HUDEP-2 (cell line): Measurements from ENCODE around the gene SGTB.
"Not testable (repeated sequence)": the region's sequence is repeated elsewhere in the genome, so short reads cannot be mapped to it uniquely, and the experiment has no call there.

Experiments used
- DNase-seq, 76 experiments: peaks; one replicate each; lab custom pipeline; 2025; ENCODE audit not compliant: unreplicated experiment in 76 of 76; lab: John Stamatoyannopoulos, UW

SGTB gene

DNA sequence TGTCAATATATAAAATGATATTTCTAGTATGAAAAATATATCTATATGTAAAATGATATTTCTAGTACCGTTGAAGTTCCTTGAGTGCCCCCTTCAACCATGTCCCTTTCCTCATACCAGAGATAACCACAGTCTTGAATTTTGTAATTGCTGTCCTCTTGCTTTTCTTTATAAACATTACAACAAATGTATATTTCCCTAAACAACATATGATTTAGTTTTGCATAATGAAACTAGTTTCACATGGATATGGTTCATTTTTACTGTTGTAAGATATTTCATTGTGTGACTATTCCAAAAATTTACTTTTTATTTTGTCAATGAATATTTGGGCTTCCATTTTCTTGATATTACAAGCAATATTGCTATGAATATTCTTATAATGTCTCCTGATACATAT is 14.1 kb upstream of the SGTB start:
- no peak for DNase-seq

GRCh38 chr5:65734921-65735320 is 13.0 kb upstream of the SGTB start:
- DNase-seq = peak in 20 of 76 experiments; percentile 1 to 44 (median 16)

- DNase-seq = peak in 2 of 76 experiments; percentile 6 to 10
Measured at GRCh38 chr5:65734196-65734775, 12.4 kb upstream of the SGTB start.

GRCh38 chr5:65732046-65732445 is 10.1 kb upstream of the SGTB start:
- DNase-seq = not testable (repeated sequence)

DNA sequence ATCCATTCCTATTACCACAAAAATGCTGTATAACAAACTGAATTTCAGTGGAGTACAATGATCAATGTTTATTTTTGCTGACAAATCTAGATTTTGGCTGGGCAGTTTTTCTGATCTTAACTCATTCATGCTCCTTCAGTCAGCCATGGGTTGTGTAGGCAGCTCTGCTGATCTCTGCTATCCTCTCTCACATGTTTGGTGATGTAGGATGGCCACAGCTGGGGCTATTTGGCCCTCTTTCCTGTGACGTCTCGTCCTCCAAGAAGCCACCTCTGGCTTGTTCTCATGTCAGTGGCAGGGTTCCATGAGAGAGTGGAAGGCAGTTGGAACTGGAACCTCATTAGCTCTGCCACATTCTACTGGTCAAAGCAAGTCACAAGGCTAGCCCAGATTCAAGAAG is 9.0 kb upstream of the SGTB start:
- no peak for DNase-seq

GRCh38 chr5:65728218-65728617 is 6.3 kb upstream of the SGTB start:
- DNase-seq = no peak

DNA sequence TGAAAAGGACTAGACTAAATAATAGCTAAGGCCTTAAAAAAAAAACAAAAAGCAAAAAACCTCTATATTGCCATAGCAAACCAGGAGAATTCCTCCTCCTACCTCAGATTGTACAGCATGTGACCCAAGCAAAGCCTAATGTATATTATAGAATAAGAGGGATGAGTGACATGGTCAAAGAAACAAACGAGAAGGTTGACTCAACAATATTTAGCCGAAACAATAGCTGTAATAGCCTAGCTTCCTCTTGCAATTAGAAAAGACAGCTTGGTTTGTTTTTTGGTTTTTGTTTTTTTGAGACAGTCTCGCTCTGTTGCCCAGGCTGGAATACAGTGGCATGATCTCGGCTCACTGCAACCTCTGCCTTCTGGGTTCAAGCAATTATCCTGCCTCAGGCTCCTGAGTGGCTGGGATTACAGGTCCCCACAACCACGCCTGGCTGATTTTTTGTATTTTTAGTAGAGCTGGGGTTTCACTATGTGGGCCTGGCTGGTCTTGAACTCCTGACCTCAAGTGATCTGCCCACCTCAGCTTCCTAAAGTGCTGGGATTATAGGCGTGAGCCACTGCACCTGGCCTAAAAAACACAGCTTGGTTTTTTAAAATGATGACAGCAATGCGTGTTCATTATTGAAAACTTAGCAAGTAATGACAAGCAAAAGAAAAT is 5.7 kb upstream of the SGTB start:
- no peak for DNase-seq

DNA sequence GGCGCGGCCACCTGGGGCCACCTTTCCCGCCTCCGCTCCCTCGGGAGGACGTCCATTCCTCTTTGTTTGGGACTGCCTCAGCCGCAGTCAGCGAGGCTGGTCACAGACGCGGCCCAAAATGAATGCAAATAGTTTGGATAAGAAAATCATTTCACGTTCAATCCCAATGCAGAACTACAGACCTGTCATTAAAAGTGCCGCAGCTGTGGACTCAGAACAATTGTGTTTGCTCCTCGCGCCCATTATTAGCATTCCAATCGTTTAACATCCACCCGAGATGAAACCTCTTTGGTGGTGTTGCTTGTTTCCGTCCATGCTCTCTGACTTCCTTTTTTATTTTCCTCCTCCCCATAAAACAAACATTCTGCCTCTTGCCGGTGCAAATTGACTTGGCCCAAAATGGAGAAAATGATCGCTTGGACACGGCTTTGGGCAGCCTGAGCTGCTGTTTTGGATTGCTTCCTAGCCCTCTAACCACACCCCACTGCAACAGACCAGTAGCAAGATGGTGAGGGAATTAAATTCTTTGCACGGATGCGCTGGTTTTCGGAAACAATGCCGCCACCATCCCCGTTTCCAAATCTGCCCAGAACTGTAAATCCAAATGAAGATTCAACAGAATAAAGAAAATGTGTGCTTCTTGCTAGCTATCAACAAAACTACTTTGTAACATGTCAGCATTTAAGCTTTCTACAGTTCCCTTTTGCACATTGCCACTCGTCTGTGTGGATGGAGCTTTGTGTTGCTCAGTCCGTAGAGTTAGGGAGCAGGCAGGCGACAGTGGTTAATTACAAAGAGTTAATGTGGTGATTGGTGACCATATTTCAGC is 880 bp upstream of the SGTB start:
- peak in 38 of 76 experiments; percentile 2 to 49 (median 18) for DNase-seq

- DNase-seq = peak in 2 of 76 experiments; percentile 4 to 13
Measured at GRCh38 chr5:65721050-65721719, 724 bp downstream of the SGTB start.

DNA sequence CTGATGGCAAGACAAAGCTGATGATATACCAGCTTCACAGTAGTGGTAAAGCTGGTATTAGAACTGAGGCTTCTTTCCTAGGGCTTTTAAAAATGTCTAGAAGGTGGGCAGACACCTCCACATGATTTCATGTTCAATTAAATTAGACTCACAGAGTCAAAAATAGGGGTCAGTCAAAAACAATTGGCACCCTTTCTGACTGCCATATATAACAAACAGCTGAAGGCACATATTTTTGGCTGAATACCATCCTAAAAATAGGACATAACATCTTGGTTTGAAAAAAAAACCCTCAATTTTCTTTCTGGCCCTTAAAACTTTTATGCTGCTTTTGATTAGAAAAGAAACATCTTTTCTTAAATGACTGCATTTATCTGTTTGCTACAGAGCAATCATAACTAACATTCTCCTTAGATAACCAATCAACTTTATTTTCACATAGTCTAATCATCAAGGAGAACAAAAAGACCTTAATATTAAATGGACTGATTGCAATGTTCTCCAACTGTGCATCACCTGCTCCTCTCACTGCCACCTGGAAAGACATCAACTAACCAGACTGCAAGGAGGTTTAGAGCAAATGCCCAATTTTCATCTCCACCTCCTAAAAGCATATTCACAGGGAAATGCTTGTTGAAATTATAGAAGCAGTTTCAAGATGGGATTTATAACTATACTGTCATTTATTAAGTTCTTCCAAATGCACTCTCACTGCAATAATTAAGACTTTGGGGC is 3.2 kb downstream of the SGTB start:
- DNase-seq = no peak

DNA sequence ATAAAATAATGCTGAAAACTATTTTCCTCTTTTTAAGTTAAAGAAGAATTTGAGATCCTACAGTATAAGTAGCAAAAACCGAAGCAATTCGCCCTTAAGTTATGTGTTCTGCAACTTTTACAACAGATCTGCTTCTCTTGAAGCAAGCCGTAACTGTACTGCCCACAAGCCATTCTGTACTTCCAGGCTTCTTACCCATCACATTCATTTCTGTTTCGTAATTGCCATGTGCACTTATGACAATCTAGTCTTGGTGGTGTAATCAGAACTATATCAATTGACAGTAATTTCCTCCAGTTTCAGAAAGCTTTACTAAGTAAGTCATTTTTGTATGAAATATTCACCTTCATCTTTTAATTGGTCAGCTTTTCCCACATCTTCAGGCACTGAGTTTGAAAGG is 13.8 kb downstream of the SGTB start:
- no peak for DNase-seq

DNA sequence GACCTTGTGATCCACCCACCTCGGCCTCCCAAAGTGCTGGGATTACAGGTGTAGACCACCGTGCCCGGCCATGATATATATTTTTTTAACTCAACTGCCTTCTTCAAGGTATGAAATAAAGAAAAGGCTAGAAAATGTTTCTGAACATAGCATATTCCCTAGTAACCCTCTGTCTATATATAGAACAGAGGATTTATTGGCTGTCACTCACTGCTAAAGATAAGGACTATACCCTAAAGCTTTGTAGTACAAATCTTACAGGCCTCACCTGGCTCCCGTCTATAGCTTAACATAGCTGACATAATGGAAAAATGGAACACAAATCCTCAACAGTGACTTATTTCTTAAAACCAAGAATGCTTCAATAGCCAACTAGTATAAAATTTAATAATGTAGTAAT is 14.2 kb downstream of the SGTB start:
- no peak for DNase-seq

- no peak for DNase-seq
Measured at GRCh38 chr5:65704621-65705239, 17.2 kb downstream of the SGTB start.

DNA sequence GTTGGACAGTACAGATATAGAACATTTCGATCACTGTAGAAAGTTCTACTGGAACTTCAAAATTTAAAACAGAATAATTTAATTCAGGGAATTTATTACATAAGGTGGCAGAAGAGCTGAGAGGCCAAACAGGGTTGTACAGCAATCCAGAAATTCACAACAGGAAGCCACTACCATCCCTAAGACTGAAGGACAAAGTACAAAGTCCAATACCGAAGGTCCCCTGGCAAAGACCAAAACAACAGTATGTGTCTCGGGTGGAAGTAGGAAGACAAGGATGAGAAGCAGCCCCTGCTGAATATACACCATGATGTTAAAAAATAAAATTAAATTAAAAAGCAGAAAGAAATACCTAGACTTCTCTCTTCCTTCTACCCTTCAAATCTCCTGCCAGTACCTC is 19.9 kb downstream of the SGTB start:
- DNase-seq = no peak

- no peak for DNase-seq
Measured at GRCh38 chr5:65699338-65699737, 22.6 kb downstream of the SGTB start.

- no peak for DNase-seq
Measured at GRCh38 chr5:65696892-65697291, 25.0 kb downstream of the SGTB start.

DNA sequence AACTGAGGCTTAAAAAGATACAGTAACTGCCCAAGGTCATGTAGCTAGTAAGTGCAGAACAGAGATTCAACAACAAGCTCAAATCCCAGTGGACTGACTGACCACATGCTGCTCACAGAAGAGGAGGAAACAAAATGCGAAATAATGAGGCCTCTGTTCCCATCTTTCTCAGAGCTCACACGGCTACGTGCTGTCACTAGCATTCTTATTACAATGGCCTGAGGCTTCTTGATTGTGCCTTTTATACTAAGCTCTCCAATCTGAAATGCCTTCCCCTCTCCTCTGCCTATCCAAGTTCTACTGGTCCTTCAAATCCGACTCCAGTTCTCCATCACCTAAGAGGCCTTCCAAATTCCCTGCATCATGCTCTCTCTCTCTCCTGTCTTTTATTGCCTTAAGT is 26.0 kb downstream of the SGTB start:
- no peak for DNase-seq

DNA sequence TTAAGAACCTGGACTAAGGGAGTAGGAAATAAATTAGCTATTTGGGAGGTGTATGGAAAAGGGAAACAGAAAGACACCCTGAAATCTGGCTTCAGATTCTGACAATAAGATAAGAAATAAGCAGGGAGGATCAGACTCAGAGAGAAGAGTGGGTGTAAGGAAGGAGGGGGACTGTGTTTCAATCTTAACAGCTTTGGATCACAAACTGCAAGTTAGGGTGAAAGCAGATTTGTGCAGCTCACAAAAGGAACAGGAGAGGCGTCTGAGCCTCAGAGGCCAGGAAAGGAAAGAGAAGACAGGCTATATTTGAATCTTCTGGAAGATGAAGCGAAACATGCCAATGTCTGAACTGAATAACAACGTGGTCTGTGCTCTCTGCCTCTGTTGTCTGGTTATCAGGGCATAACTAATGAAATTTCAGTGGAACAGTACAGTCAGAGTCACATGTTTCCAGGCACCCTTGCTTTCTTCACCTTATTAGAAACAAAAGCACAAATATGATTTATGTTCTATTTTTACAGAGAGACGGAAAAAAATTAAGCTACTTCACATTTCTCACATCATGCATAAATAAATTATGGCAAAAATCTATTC is 26.6 kb downstream of the SGTB start:
- no peak for DNase-seq

DNA sequence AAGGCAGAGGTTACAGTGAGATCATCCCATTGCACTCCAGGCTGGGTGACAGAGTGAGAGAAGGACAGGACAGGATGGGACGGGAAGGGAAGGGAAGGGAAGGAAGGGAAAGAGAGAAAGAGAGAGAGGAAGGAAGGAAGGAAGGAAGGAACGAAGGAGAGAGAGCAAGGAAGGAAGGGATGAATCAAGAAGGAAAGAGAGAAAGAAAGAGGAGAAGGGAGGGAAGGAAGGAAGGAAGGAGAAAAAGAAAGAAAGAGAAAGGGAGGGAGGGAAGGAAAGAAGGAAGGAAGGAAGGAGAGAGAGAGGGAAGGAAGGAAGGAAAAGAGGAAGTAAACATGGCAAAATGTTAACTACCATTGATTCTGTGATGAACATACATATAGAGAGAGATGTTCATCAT is 28.8 kb downstream of the SGTB start:
- DNase-seq = no peak

DNA sequence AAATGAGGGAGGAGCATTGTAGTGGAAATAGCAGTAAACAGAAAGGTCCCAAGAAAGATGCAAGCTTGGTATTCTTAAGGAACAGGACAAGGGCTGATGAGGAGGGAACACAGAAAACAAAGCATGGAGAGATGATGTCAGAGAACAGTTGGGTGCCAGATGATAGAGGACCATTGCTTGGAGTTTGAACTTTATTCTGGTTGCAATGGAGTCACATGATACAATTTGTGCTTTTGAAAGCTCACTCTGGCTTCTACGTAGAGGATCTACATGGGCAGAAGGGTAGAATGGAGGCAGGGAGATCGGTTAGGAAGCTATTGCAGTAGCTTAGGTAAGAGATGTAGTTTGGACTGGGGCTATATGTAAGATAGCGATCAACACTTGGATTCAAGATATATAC is 39.8 kb downstream of the SGTB start:
- DNase-seq = no peak
